NCI-H128 (cell line): Measurements from ENCODE around the gene PCLO.
"Not testable (repeated sequence)": the region's sequence is repeated elsewhere in the genome, so short reads cannot be mapped to it uniquely, and the experiment has no call there.

Experiments used
- DNase-seq: peaks from one replicate; lab custom pipeline; 2025; ENCODE audit not compliant: unreplicated experiment; lab: John Stamatoyannopoulos, UW

The PCLO gene

DNA sequence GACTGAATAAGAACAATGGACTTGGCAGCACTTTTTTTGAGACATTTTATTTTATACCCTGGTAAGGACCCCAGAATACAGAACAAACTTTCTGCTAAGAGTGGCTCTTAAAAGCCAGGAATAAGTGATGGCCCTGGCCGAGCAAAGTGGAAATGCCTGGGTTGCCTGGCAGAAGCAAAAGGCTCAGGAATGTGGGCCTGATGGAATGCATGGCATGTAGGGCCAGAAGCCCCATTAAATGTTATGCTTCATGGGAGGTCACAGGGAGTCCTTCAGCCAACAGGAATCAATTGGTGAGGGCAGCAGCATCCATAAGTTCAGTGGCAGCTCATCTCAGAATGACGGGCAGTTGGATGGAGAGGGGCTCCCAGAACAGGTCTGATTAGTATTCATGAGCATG lies 417.6 kb downstream of the PCLO start:
- no peak for DNase-seq

- DNase-seq: no peak
These were observed 420.5 kb downstream of the PCLO start for GRCh38 chr7:82742163-82742562.

DNA sequence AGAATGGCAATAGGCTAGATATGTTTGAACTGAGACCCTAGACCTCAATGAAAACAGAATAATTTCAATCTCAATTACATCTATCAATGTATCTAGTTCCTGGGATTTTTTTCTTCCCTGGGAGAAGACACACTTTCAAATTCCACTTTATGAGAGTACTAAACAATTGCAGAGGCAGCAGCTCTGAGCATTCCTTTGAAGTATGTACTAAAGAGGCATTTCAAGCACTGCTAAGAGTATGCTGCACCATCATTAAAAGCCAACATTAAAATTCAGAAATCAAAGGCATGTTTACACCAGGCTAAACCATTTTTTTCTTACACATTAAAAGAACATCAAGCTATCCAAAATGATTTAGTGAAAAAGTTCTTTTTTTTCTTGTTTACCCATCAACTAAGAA lies 421.2 kb downstream of the PCLO start:
- no peak for DNase-seq

GRCh38 chr7:82740246-82740848 lies 422.3 kb downstream of the PCLO start:
- peak; percentile 16 for DNase-seq

DNA sequence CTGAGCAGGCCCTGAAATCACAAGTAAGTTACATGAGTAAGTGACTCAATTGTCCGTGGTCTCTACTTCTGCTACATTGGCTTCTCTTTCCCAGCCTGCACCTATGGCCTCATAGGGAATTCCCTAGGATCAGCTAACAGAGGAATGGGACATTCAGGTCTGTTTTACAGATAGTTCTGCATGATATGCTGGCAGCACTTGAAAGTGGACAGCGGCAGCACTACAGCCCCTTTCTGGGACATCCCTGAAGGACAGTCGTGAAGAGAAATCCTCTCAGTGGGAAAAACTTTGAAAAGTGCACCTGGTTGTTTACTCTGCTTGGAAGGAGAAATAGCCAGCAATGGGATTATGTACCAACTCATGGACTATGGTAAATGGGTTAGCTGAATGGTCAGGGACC lies 426.1 kb downstream of the PCLO start:
- no peak for DNase-seq

- DNase-seq: no peak
These were observed 430.0 kb downstream of the PCLO start for GRCh38 chr7:82732677-82733076.

DNA sequence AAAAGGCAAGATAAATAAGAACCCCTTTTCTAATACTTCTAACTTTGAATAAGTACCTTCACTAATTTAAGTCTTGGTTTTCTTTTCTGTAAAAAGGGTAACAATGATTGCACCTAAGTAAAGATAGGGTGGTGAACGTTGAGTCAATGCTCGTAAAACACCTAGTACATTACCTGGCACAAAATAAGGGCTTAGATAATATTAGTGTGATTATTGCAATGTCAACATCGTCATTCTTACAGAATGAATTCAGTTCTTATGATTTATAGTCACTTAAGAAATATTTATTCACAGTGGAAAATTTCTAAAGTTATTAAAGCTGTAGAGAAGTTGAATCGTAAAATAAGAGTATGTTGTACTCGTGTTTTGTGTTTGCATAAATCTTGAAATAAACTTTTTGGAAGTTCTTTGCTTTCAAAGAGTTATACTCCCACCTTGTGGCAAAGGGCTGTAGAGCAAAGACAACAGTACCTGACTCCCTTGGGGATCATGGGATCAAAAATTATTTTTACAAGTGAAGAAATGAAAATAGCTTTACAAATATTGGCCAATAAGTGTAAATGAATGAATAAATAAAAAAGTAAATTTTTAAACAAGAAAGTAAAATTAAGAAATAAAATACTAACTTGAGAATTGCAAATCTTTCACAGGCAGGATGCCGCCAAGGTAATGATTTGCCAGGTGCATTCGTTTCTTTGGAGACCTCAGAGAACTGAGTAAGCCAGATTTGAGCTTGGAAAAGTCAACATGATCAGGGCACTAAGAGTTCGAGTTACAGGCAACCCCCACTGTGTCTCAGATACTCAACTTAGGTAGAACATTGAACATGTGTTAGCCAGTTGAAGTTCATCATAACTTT lies 433.3 kb downstream of the PCLO start:
- no peak for DNase-seq

DNA sequence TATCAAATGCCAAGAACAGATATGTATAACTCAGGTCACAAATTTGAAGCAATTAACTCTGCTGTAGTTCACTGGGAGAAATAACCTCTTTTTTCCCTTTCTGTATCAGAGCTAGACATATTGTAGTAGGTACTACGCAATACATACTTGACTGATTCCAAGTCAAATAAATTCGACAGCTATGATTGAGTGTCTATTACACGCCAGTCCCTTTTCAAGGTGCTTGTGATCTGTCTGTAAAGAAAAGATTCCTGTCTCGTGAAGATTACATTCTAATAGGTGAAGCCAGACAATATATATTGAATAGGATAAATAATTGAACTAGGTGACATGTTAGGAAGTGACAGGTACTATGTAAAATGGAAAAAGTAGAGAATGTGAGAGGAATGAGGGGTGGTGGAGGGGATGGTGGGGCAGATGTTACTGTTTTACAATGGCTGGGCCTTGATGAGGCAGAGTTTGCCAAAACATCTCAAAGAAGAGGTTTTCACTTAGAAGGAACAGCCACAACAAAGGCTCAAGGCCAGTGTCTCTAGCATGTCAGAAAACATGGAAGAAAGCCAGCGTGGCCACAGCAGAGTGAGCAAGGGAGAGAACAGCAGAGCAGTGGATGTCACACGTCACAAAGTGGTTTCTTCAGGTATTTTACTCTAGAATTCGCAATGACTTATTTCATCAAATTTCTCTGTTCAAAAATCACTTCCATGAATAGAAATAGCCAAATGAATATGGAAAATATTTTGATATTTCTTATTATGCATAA lies 436.5 kb downstream of the PCLO start:
- DNase-seq: no peak

GRCh38 chr7:82723411-82723810 lies 439.3 kb downstream of the PCLO start:
- no peak for DNase-seq

DNA sequence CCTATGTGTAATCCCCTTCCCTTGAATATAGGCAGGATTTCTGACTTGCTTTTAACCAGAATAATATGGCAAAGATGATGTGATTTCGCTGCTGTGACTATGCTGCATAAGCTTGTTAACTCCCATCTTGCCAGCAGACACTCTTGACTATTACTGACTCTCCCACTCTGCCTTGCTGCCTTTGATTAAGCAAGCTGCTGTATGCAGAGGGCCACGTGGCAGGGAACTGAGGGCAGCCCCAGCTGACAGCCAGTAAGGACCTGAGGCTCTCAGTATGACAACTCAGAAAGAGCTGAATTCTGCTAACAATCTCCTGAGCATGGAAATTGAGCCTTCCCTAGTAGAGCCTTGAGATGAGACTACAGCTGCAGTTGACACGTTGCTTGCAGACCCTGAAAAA lies 439.7 kb downstream of the PCLO start:
- DNase-seq: no peak

GRCh38 chr7:82715344-82715743 lies 447.3 kb downstream of the PCLO start:
- no peak for DNase-seq

DNA sequence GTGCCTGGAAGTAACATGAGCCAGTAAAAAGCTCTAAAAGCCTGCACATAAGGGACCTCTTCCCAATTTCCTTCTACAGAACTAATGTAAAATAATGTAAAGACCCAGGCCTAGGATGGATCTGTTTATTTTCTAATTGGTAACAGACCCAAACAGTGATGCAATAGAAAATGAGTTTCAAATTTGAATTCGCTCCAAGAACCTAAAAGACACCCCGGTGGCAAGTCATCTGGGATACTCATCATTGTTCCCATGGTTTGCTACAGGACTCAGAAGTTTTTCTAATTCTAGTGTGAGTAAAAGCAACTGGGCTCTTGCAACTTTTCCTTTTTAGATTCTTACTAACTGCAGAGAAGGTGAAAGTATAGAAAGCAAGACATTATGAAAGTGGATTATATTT lies 447.8 kb downstream of the PCLO start:
- no peak for DNase-seq

DNA sequence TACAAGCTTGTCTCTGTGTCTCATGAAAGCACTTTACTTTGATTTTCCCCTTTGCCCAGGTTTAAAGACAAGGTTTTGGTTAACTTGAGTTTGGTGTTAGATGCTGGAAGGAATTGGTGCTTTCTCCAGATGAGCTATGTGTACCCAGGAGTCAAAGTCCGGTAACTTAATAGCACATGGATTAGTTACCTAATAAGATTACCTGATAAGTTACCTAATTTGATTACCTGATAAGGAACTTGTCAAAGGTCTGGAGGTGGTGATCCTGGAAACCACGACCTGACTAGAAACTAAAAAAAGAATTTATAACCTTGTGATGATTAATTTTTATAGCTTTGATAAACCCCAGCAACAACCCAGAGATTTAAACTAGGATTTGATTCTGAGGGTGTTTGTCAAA lies 449.2 kb downstream of the PCLO start:
- DNase-seq: no peak

- DNase-seq: not testable (repeated sequence)
These were observed 456.3 kb downstream of the PCLO start for GRCh38 chr7:82706344-82706743.

DNA sequence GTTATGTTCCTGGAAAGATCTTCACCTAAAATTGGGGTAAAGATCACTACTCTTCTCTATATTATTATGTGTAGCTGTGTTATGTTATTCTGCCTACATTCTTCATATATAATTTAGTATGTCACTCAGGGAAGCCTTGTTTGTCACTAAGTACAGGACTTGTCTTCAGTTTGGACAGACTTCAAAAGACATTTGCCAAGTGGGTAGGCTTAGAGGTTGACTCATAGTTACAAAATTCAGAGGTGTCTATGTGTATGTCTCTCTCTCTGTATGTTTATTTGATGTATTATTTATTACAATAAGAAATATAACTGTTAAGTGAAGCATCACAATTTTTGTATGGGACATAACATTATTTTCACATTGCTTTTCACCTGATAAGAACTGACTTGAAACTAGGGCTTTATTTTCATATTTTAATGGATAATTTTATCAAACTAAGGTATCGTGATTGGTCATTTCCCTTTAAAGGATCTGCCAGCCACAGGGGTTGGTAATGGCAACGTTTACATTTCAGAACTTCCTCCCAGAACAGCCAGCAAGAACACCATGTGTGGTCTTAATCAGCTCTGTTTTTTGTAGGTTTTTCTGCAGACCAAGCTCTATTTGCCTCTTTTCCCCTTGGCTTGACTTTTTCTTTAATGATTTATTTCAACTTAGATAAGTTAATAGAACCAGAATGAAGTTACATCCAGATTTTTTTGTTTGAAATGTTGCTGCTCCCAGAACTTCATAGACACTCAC lies 457.0 kb downstream of the PCLO start:
- no peak for DNase-seq

- no peak for DNase-seq
These were observed 458.6 kb downstream of the PCLO start for GRCh38 chr7:82704121-82704520.
